ENCODE measurements around the gene ADRA1B.

ADRA1B gene

DNA sequence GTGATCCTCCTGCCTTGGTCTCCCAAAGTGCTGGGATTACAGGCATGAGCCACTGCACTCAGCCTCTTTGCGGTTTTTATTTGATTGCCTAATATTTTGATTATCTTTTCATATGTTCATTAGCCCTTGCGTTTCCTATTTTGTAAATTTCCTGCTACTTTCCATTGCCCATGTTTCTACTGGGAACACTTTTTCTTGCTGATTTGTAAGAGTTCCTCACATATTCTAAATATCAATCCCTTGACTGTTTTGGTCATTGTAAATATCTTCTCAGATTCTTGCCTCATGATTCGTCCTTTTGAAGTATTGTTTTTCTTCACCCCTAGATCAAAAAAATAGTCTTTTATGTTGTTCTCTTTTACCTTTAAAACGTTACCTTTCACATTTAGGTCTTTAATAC is 54.8 kb downstream of the ADRA1B start:
- TF ChIP-seq, protein P1, sequence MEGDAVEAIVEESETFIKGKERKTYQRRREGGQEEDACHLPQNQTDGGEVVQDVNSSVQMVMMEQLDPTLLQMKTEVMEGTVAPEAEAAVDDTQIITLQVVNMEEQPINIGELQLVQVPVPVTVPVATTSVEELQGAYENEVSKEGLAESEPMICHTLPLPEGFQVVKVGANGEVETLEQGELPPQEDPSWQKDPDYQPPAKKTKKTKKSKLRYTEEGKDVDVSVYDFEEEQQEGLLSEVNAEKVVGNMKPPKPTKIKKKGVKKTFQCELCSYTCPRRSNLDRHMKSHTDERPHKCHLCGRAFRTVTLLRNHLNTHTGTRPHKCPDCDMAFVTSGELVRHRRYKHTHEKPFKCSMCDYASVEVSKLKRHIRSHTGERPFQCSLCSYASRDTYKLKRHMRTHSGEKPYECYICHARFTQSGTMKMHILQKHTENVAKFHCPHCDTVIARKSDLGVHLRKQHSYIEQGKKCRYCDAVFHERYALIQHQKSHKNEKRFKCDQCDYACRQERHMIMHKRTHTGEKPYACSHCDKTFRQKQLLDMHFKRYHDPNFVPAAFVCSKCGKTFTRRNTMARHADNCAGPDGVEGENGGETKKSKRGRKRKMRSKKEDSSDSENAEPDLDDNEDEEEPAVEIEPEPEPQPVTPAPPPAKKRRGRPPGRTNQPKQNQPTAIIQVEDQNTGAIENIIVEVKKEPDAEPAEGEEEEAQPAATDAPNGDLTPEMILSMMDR (IDR thresholded peaks at IDR 0.05; ENCODE audit: control insufficient read depth, insufficient read depth, low read depth, low read length, missing control alignments), result no peak
- DNase-seq (ENCODE audit: low read depth), result no peak
- H3K4me3 ChIP-seq (ENCODE audit: control insufficient read depth, low read depth, low read length), result no peak overlapping the region

DNA sequence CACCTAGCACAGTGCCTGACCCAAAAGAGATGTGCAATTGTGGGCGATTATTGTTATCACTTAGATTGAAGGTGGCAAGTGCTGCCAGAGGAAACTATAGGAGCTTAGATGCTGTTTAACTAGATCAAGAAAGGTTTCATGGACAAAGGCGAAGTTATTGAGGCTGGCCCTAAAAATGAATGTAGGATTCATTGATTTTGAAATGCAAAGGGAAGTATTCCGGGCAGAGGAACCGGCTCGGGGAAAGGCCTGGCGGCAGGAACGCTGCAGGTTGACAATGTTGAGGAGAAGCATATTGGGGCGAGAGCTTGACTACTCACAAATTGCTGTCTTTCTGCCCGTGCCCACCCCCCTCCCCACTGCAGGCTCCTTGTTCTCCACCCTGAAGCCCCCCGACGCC is 55.2 kb downstream of the ADRA1B start:
- H3K4me3 ChIP-seq (ENCODE audit: control insufficient read depth, low read depth, low read length), result no peak overlapping the region
- DNase-seq (ENCODE audit: low read depth), result no peak
- TF ChIP-seq, protein P1 (IDR thresholded peaks at IDR 0.05; ENCODE audit: control insufficient read depth, insufficient read depth, low read depth, low read length, missing control alignments), result no peak

DNA sequence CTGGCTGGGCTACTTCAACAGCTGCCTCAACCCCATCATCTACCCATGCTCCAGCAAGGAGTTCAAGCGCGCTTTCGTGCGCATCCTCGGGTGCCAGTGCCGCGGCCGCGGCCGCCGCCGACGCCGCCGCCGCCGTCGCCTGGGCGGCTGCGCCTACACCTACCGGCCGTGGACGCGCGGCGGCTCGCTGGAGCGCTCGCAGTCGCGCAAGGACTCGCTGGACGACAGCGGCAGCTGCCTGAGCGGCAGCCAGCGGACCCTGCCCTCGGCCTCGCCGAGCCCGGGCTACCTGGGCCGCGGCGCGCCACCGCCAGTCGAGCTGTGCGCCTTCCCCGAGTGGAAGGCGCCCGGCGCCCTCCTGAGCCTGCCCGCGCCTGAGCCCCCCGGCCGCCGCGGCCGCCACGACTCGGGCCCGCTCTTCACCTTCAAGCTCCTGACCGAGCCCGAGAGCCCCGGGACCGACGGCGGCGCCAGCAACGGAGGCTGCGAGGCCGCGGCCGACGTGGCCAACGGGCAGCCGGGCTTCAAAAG is 55.7 kb downstream of the ADRA1B start:
- TF ChIP-seq, protein P1 (IDR thresholded peaks at IDR 0.05; ENCODE audit: control insufficient read depth, insufficient read depth, low read depth, low read length, missing control alignments), result no peak
- DNase-seq (ENCODE audit: low read depth), result no peak
- no peak overlapping the region for H3K4me3 ChIP-seq (ENCODE audit: control insufficient read depth, low read depth, low read length)

DNA sequence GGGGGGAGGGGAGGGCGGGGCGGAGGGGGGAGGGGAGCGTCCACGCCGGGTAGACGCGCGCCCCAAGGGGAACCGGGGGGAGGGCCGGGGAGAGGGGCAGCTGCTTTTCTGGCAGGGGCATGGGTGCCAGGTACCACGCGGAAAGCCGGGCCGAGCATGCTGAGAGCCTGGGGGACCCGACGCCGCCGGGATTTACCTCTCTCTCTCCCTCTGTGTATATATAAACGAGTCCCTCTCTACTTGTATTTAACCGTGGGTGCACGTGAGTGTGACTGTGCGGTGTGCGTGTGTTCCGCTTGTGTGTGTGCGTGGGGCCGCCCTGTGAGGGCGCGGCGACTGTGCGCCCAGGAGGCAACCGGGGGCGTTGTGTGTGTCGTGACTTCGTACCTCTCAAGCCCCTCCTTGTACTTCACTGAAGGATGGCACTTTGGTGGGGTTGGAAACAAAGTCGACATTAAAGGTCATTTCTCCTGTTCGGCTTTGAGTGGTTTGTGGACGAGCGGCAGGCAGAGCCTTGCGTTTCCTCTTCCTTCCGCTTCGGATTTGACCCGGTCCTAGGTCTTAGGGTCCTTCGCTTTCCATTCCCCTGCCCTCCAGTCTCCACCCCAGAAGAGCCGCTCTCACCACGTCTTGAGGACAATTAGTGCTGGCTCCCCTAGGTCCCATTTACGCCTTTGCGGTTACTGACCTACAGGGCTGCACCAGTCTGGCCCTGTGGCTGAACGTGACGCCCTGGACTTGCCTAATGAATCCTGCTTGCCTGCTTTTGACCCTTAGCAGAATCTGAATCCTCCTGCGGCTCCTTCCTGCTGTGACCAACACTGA is 56.5 kb downstream of the ADRA1B start:
- no peak overlapping the region for H3K4me3 ChIP-seq (ENCODE audit: control insufficient read depth, low read depth, low read length)
- TF ChIP-seq, protein P1 (IDR thresholded peaks at IDR 0.05; ENCODE audit: control insufficient read depth, insufficient read depth, low read depth, low read length, missing control alignments), result no peak
- DNase-seq (ENCODE audit: low read depth), result no peak

DNA sequence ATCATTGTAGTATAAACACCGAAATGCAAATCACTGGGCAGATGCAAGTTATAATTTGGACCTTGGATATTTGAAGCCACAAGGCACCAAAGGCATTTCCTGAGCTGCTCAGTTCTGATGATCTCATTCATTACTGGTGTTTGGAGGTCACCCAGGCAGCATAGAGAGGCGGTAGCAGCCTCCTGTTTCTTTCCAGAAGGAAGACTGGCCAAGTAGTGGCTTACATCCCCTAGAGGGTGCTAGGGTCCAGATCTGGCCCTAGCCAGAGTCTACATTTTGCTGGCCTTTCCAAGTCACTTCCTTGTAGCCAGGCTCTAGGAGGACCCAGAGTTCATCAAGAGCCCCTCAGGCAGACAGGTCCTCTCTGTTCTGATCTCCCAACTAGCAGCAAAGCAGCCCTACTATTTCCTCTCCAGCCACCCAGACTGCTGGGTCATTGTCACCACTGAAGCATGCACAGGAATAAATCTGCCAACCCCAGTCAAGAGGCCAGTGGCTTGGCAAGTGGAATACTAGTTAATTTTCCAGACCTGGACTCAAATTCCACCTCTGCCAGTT is 59.3 kb downstream of the ADRA1B start:
- TF ChIP-seq, protein P1 (IDR thresholded peaks at IDR 0.05; ENCODE audit: control insufficient read depth, insufficient read depth, low read depth, low read length, missing control alignments), result peak; percentile 70
- peak; percentile 85 for DNase-seq (ENCODE audit: low read depth)
- H3K4me3 ChIP-seq (ENCODE audit: control insufficient read depth, low read depth, low read length), result no peak overlapping the region

DNA sequence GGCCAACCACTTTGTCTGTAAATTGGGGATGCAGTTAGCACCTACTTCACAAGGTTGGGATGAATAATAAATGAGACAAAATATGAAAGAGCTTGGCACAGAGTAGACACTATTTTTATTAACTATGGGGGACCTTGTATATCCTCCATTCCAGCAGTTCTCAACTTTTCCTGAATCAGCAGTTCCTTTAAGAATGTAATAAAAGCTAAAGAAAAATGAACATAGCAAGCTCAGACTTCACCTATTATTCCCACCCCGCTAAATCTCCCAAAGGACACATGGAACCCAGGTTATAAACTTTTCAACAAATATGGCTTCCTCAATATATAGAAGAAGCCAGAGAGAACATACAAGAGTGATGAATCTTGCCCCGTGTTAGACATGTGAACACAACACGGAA is 60.6 kb downstream of the ADRA1B start:
- DNase-seq (ENCODE audit: low read depth), result no peak
- TF ChIP-seq, protein P1 (IDR thresholded peaks at IDR 0.05; ENCODE audit: control insufficient read depth, insufficient read depth, low read depth, low read length, missing control alignments), result no peak
- no peak overlapping the region for H3K4me3 ChIP-seq (ENCODE audit: control insufficient read depth, low read depth, low read length)
